ENCODE results near the gene CDH18. TPM values are rescaled to one million over a fixed set of nuclear protein-coding genes. Genes with fewer than 3 reads are reported as not detected.

Gene CDH18
- total RNA-seq, 1 donor from 2014 or later = not detected

DNA sequence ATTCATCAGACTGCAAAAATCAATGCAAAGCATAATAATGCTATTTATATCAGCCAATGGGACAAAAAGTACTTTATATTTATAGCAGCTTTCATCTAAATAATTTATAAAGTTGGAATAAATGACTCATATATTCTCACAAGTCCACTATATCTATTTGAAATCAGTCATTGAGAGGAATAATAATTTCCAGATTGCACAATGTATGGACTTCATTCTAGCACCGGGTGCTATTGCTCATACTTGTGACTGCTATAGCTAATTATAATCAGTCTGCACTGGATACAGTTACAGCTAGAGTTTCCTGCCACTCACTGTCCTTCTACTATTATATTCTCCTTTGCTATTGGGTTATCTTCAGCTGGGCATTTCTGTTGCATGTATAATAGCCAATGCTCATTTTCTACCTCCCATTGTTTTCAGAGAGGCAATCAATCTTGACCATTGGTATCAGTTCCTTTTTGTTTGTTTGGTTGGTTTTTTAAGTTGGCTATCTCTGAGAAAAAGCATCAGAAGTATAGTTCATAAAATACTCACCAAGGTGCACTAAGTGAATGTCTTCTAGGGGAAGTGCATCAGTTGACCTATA is 1.9 kb downstream of the CDH18 start:
- no peaks in the 10 kb centered on the region for H3K36me3 Mint-ChIP-seq (ENCODE audit: low read depth)
- DNase-seq = no peak
- no peak overlapping the region for H3K4me3 Mint-ChIP-seq
- H3K9me3 Mint-ChIP-seq = peaks cover 3% of the 10 kb centered on the region
- no peak overlapping the region for H3K27ac Mint-ChIP-seq
- H3K4me1 Mint-ChIP-seq = no peaks in the 10 kb centered on the region
- intact Hi-C loops (cut with micrococcal nuclease) = no loop called here
- H3K27me3 Mint-ChIP-seq = no peaks in the 10 kb centered on the region

DNA sequence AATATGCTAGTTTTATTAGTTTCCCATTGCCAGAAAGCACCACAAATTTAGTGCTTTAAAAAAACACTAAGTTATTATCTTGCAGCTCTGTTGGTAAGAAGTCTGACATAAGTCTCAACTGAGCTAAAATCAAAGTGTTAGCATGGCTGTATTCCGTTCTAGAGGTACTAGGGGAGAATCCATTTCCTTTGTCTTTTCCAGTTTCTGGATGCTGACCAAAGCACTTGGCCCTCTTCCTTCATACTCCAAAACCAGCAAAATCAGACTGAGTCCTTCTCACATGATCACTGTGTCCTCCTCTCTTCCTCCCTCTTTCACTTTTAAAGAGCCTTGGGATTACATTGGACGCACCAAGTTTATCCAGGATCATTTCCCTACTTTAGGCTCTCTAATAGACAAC is 9.5 kb downstream of the CDH18 start:
- Mint-ChIP-seq H3K4me3 (no peak overlapping the region), H3K36me3 (ENCODE audit: low read depth) (no peaks in the 10 kb centered on the region), H3K27ac (no peak overlapping the region), H3K27me3 (no peaks in the 10 kb centered on the region), H3K9me3 (peaks cover 6% of the 10 kb centered on the region), H3K4me1 (no peaks in the 10 kb centered on the region)
- DNase-seq = no peak
- intact Hi-C loops (cut with micrococcal nuclease) = no loop called here

DNA sequence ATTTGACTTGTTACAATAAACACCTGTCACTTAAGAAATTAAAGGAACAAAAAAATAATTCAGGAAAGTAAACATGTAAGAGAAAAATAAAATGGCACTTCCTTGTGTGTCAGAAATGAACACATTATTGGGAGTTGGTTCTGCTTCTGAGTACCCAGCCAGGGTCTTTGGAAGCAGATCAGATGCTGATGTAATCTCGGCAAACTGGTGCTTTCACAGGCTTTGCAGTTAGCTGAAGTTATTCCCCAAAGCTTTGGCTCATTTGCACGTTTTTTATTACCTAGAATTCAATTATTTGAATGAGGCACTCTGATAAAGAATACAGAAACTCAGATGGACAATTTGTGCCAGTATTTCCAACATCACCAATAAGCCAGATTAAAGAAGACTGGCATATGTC is 10.9 kb downstream of the CDH18 start:
- Mint-ChIP-seq H3K36me3 (ENCODE audit: low read depth) (no peaks in the 10 kb centered on the region), H3K4me1 (no peaks in the 10 kb centered on the region), H3K27ac (no peak overlapping the region), H3K4me3 (no peak overlapping the region), H3K27me3 (no peaks in the 10 kb centered on the region), H3K9me3 (peaks cover 6% of the 10 kb centered on the region)
- DNase-seq = no peak
- intact Hi-C loops (cut with micrococcal nuclease) = no loop called here

DNA sequence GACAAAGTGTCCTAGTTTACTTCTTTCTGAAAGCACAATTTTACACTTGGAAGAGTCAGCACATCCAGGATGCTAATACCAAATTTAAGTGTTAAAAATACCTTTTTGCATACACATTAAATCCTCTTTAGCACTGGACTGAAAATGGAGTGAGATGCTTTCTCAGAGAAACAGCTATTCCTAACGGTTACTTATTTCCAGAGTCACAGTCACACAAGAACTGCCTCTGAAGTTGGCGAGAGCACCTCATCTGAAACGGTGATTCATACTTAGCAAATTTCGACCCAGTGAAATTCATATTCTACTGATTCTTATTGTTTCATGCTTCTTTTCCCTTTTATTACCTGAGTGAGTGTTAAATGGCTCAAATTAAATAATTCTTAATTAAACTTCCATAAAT is 12.2 kb downstream of the CDH18 start:
- intact Hi-C loops (cut with micrococcal nuclease) = no loop called here
- H3K4me1 Mint-ChIP-seq = no peaks in the 10 kb centered on the region
- H3K36me3 Mint-ChIP-seq (ENCODE audit: low read depth) = no peaks in the 10 kb centered on the region

DNA sequence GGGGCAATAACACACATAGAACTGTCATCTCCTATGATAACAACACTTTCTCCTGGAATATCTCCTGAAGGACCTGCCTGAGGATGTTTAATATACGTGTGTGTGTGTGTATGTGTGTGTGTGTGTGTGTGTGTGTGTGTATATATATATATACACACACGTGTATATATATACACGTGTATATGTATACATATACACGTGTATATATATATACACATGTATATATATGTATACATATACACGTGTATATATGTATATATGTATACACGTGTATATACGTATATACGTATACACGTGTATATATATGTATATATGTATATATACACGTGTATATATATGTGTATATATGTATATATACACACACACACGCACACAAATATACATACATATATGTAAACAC is 27.5 kb downstream of the CDH18 start:
- H3K4me3 Mint-ChIP-seq = no peak overlapping the region
- no peaks in the 10 kb centered on the region for H3K36me3 Mint-ChIP-seq (ENCODE audit: low read depth)
- no peak overlapping the region for H3K27ac Mint-ChIP-seq
- H3K9me3 Mint-ChIP-seq = no peaks in the 10 kb centered on the region
- intact Hi-C loops (cut with micrococcal nuclease) = no loop called here
- no peaks in the 10 kb centered on the region for H3K27me3 Mint-ChIP-seq
- no peaks in the 10 kb centered on the region for H3K4me1 Mint-ChIP-seq
- DNase-seq = no peak

More for the DNA sequence above, 12.2 kb downstream of the CDH18 start:
- Mint-ChIP-seq H3K27me3 (no peaks in the 10 kb centered on the region), H3K27ac (no peak overlapping the region), H3K4me3 (no peak overlapping the region), H3K9me3 (peaks cover 4% of the 10 kb centered on the region)
- no peak for DNase-seq

DNA sequence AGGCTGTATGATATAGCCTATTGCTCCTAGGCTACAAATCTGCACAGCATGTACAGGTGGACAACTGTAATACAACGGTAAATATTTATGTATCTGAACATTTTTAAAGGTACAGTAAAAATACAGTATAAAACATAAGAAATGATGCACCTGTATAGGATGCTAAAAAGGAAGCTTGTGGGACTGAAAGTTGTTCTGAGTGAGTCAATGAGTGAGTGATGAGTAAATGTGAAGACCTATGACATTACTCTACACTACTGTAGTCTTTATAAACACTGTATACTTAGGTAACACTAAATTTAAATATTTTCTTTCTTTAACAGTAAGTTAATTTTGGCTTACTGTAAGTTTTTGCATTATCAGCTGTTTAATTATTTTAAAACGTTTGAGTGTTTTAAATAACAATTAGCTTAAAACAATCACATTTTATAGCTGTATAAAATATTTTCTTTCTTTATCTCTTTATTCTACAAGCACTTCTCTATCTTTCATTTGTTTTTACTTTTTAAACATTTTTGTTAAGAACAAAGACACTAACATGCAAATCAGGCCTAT is 28.1 kb downstream of the CDH18 start:
- H3K4me1 Mint-ChIP-seq = no peaks in the 10 kb centered on the region
- H3K4me3 Mint-ChIP-seq = no peak overlapping the region
- no peak overlapping the region for H3K27ac Mint-ChIP-seq
- H3K9me3 Mint-ChIP-seq = no peaks in the 10 kb centered on the region
- no peaks in the 10 kb centered on the region for H3K36me3 Mint-ChIP-seq (ENCODE audit: low read depth)
- DNase-seq = no peak
- no peaks in the 10 kb centered on the region for H3K27me3 Mint-ChIP-seq
- intact Hi-C loops (cut with micrococcal nuclease) = no loop called here

DNA sequence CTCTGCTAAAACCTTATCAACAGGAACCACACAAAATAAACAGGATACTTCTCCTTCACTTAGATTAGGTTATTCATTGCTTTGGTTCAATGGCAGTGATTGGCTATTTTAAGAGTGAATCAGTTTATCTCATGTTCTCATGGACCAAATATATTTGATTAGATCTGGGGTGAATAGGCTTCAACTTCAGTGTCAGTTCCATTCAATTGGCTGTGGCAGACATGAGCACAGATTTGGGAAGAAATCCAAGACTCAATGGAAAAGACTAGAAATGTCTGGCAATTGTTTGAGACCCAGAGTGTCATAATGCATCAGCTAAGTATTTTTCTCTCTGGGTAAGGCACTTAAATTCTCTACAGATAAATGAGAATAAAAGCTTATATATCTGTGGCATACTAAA is 37.1 kb downstream of the CDH18 start:
- Mint-ChIP-seq H3K27me3 (no peaks in the 10 kb centered on the region), H3K27ac (no peak overlapping the region), H3K36me3 (ENCODE audit: low read depth) (no peaks in the 10 kb centered on the region), H3K4me1 (no peaks in the 10 kb centered on the region), H3K9me3 (peaks cover 1% of the 10 kb centered on the region), H3K4me3 (no peak overlapping the region)
- DNase-seq = no peak
- intact Hi-C loops (cut with micrococcal nuclease) = no loop called here

DNA sequence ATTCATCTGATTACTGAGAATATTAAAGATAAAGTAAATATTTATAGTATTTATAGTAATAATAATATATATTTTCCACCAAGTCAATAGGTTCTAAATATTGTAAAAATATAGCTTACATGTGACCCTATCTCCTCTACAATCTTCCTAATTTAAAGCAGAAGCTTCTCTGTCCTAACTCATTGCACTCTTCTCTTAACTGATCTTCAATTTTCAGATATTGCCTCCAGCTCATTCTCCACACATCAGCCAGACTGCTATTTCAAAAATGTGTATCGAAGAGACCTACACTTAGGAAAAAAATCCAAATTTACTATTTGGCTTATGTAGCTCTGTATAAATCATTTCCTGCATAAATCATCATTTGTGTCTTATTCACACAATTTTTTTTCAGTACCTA is 47.8 kb downstream of the CDH18 start:
- Mint-ChIP-seq H3K9me3 (peaks cover 4% of the 10 kb centered on the region), H3K27ac (no peak overlapping the region), H3K27me3 (no peaks in the 10 kb centered on the region), H3K4me3 (no peak overlapping the region), H3K36me3 (ENCODE audit: low read depth) (no peaks in the 10 kb centered on the region), H3K4me1 (no peaks in the 10 kb centered on the region)
- no peak for DNase-seq
- intact Hi-C loops (cut with micrococcal nuclease) = no loop called here

DNA sequence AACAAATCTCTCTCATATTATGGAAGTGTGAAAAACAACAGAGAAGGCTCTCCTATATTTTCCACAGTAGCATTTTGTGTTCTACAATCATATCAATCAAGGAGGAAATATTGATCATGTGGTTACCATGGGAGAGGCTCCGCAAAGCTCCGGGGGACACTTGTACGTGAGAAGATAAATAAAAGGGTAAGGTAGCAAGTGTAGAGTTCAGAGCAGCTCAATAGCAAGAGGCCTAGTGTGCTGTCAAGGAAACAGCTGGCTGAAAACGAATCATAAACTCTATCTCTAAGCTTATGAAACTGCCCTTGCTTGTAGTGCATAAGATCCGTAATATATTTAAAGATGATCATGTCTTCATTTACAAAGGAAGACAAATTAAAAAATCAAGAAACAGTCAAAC is 57.5 kb downstream of the CDH18 start:
- Mint-ChIP-seq H3K9me3 (no peaks in the 10 kb centered on the region), H3K4me1 (no peaks in the 10 kb centered on the region), H3K27ac (no peak overlapping the region), H3K27me3 (no peaks in the 10 kb centered on the region), H3K36me3 (ENCODE audit: low read depth) (no peaks in the 10 kb centered on the region), H3K4me3 (no peak overlapping the region)
- intact Hi-C loops (cut with micrococcal nuclease) = no loop called here
- no peak for DNase-seq

DNA sequence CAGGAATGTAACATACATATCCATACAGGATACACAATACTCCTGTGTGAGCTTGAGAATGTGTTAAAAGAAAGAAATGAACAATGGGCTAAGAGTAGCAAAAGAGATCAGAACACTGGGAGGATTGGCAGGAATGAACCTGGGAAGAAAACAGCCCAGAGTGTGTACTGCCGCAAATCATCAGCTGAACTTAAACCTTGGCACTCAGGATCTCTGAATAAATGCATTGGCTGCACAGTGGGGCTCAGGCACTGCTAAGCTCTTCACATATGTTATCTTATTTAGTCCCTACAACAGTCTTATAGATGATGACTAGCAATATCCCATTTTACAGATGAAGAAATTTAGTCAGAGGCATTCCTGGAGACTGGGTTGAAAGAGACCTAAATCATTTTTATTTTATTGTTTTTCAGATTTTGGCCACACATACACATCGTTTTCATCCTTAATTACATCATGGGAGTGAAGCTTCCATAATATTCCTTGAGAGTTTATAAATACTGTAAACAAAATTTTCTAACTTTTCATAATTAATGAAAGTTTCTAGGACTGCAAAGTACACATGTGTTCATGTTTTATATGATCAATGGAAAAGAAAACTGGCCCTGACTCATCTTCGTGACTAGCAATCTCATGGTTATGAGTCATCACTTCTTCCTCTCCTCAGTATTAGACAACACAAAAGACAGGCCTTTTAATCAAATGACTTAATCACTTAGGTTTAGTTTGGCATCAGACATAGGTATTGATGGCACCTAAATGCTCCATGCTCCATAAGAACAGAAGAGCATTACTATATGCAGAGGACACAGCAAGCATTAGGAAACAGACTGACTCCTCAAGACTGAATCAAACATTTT is 59.2 kb downstream of the CDH18 start:
- H3K9me3 Mint-ChIP-seq = no peaks in the 10 kb centered on the region
- H3K27me3 Mint-ChIP-seq = no peaks in the 10 kb centered on the region
- no peaks in the 10 kb centered on the region for H3K36me3 Mint-ChIP-seq (ENCODE audit: low read depth)
- no peak overlapping the region for H3K27ac Mint-ChIP-seq
- H3K4me3 Mint-ChIP-seq = no peak overlapping the region
- DNase-seq = no peak
- intact Hi-C loops (cut with micrococcal nuclease) = no loop called here
- no peaks in the 10 kb centered on the region for H3K4me1 Mint-ChIP-seq

DNA sequence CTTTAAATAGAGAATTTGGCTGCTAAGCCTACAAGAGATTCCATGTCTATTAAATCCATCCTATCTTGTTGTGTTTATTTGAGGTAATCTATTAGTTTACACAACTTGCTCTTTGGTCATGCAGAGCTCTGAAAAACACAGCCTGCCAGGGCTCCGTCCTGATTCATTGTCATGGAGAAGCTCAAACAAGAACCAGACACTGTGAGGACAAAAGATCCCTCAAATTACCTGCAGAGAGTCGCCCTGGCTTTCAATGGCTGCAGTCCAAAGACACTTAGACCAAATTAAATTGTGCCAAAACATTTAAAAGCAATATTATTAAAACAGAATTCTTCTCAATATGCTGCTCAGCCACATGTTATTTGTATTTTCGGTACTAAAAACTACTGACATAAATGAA is 60.1 kb downstream of the CDH18 start:
- Mint-ChIP-seq H3K27ac (no peak overlapping the region), H3K36me3 (ENCODE audit: low read depth) (no peaks in the 10 kb centered on the region), H3K27me3 (no peaks in the 10 kb centered on the region), H3K9me3 (no peaks in the 10 kb centered on the region), H3K4me3 (no peak overlapping the region), H3K4me1 (no peaks in the 10 kb centered on the region)
- DNase-seq = no peak
- intact Hi-C loops (cut with micrococcal nuclease) = no loop called here

DNA sequence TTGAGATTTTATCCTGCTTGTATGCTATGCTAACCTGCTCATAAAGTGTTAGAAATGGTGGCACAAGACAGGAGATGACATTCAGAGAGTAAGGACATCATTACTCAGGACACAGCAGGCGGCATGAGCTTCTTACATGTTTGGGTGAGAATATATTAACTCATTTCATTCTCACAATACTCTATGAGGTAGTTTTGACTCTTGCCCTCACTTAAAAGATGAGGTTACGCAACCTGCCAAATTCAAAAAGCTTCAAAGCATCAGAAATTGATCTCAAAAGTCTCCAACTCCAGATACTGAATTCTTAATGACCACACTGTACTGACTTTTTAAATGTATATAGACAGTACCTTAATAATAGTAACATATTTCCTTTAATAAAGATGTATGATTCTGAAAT is 60.8 kb downstream of the CDH18 start:
- Mint-ChIP-seq H3K36me3 (ENCODE audit: low read depth) (no peaks in the 10 kb centered on the region), H3K9me3 (no peaks in the 10 kb centered on the region), H3K27me3 (no peaks in the 10 kb centered on the region), H3K27ac (no peak overlapping the region), H3K4me3 (no peak overlapping the region), H3K4me1 (no peaks in the 10 kb centered on the region)
- no peak for DNase-seq
- intact Hi-C loops (cut with micrococcal nuclease) = no loop called here

DNA sequence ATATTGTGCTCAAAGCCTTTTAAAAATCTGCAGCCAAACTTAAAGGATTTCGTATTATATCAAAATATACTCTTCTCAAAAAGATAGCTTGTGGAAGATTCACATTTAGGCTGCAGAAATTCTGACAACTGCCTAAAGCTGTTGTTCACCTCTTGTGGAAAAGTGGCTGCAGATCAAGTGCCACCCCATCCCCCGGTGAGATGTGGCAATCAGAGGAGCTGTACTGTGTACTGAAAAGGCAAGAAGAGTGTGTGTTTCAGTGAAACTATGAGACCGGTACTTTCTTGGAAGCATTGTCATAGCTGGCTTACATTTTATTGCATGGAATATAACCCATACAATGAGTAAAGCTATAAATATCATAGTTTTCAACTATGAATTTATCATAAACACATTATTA is 64.3 kb downstream of the CDH18 start:
- no peak overlapping the region for H3K27ac Mint-ChIP-seq

DNA sequence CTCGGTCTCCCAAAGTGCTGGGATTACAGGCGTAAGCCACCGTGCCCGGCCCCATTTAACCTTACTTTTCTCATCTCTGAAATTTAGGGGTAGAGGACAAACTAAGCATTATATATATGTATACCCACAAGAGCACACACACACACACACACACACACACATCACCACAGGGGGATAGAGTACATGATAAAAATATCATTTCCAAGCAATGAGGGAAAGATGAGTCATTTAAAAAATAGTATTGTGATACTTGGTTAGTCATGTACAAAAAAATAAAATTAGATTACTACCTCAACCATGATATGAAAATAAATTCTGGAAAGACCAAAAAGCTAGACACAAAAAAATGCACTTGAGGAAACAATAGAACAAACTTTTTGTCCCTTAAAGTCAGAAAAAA is 67.2 kb downstream of the CDH18 start:
- H3K27ac Mint-ChIP-seq = no peak overlapping the region
- intact Hi-C loops (cut with micrococcal nuclease) = no loop called here
- no peak overlapping the region for H3K4me3 Mint-ChIP-seq
- no peaks in the 10 kb centered on the region for H3K27me3 Mint-ChIP-seq
- H3K4me1 Mint-ChIP-seq = no peaks in the 10 kb centered on the region
- DNase-seq = no peak
- no peaks in the 10 kb centered on the region for H3K36me3 Mint-ChIP-seq (ENCODE audit: low read depth)
- H3K9me3 Mint-ChIP-seq = no peaks in the 10 kb centered on the region

More for the DNA sequence above, 64.3 kb downstream of the CDH18 start:
- Mint-ChIP-seq H3K36me3 (ENCODE audit: low read depth) (no peaks in the 10 kb centered on the region), H3K4me1 (no peaks in the 10 kb centered on the region), H3K4me3 (no peak overlapping the region), H3K9me3 (no peaks in the 10 kb centered on the region), H3K27me3 (no peaks in the 10 kb centered on the region)
- no peak for DNase-seq
- intact Hi-C loops (cut with micrococcal nuclease) = no loop called here

All from activated CD4-positive, alpha-beta T cell treated with anti-CD3 and anti-CD28 coated beads, Interleukin-2, amount 10 ng/mL, durations not matched to agents 24 days and 14 days (primary cell).